GM03348 (cell line): ENCODE measurements around the gene LRRC27.

Source experiments
- DNase-seq: peaks from one replicate; pipeline ENCODE4 v3.0.0; 2012; ENCODE audit warnings: low spot score

Gene LRRC27

GRCh38 chr10:132357286-132358058 is 25.5 kb downstream of the LRRC27 start:
- no peak for DNase-seq

GRCh38 chr10:132359305-132360040 is 27.5 kb downstream of the LRRC27 start:
- no peak for DNase-seq

GRCh38 chr10:132360766-132361447 is 28.9 kb downstream of the LRRC27 start:
- peak; percentile 57 for DNase-seq

- DNase-seq = no peak
Measured at GRCh38 chr10:132361581-132362101, 29.6 kb downstream of the LRRC27 start.

GRCh38 chr10:132362151-132362611 is 30.2 kb downstream of the LRRC27 start:
- no peak for DNase-seq

DNA sequence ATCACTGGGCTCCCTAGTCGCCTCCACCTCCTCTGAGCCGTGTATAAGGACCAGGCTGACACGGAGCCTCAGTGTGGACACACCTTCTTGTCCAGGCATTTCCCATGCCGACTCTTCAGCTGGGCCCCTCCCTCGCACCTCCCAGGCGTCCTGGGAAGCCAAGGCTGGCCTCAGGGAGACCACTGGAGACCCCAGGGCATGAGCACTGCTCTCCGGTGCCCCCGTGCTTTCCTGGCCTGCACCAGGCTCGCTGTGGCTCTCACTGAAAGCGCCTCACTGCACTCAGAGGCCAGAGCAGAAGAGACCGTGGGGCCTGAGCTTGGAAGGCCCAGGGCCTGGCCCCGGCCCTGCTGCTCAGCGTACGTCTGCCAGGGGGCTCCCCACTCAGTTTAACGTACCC is 31.4 kb downstream of the LRRC27 start:
- DNase-seq = no peak

DNA sequence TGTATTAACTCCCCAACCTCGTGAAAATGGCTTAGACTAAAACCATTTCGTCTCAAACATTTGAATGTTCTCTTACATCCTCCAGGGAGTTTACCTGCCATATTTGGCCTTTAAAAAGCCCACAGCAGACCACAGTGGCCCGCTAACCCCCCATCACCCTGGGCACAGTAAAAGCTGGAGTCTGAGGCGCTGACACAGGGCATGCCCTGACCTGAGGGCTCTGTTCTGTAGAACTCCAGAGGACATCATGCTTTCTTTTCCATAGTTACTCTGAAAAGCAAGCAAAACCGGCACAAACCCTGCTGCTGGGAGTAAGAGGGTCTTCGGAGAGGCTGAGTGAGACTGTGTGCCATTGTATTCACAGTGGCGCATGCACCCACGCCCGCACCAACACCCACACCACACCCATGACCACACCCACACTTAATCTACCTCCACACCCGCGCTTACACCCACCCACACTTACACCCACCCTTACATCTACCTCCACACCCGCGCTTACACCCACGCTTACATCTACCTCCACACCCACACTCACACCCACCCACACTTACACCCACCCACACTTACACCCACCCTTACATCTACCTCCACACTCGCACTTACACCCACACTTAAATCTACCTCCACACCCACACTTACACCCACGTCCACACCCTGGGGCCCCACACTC is 32.1 kb downstream of the LRRC27 start:
- DNase-seq = peak; percentile 67

DNA sequence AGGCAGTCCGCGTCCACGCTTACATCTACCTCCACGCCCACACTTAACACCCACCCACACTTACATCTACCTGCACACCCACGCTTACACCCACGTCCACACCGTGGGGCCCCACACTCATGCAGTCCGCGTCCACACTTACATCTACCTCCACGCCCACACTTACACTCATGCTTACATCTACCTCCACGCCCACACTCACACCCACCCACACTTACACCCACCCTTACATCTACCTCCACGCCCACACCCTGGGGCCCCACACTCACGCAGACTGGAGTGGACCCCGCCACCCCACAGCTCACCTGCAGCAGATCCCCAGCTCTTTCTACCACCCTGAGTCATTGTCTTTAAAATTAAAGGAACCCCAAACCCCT is 32.6 kb downstream of the LRRC27 start:
- DNase-seq = no peak

DNA sequence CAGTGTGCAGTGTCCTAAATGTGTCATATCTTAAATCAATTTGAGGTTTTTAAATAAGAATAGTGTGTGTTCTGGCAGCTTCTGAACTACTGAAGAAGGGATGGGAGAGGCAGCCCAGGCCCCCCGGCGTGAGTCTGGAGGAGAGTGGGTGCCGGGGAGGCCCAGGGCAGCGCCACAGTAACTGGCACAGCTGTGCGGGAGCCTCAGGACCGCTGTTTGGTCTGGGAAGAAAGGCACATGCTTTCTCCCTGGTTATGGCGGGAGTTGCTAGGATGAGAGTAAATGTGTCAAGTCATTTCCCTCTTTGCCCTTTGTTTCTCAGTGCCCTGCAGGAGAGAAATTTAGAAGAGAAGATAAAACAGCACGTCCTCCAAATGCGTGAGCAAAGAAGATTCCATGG is 33.1 kb downstream of the LRRC27 start:
- DNase-seq = no peak

GRCh38 chr10:132366006-132366405 is 34.0 kb downstream of the LRRC27 start:
- no peak for DNase-seq

DNA sequence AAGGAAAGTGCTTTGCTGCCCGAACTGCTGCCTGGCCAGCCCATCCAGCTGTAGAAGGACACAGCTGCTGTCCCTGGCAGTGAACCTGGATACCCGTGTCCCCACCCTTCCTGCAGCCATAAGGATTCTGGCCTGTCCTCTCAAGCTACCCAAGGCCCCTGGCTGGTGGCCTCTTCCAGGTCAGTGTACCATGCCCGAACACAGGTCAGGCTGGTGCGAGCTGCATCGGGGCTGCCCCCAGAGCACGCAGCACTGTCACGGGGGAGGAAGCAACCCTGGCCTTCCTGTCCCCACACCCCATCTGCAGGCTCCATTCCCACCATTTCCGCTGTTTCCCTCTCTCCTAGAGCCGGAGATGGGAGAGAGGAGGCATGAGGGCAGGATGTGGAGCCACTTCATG is 34.5 kb downstream of the LRRC27 start:
- DNase-seq = no peak

GRCh38 chr10:132368391-132368790 is 36.4 kb downstream of the LRRC27 start:
- DNase-seq = no peak

DNA sequence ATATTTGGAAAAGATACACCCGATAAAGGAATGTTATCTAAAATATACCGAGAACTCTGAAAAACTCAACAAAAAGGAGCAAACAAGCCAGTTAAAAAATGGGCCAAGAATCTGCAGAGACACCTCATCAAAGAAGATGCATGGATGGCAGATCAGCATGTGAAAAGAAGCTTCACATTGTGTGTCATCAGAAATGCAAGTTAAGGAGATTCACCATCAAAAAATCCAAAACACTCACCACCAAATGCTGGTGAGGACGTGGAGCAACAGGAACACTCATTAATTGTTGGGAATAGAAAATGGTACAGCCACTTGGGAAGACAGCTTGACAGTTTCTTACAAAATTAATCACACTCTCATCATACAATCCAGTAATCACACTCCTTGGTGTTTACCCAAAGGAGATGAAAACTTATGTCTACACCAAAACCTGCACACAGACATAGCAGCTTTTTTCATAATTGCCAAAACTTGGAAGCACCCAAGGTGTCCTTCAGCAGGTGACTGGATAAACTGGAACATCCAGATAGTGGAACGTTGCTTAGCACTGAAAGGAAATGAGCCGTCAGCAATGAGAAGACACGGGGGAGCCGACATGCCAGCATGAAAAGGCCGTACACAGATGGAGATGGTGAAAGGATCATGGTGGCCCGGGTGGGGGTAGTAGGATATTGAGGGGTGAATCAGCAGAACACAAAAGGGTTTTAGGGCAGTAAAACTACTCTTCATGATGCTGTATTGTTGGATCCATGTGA is 37.1 kb downstream of the LRRC27 start:
- peak; percentile 75 for DNase-seq

DNA sequence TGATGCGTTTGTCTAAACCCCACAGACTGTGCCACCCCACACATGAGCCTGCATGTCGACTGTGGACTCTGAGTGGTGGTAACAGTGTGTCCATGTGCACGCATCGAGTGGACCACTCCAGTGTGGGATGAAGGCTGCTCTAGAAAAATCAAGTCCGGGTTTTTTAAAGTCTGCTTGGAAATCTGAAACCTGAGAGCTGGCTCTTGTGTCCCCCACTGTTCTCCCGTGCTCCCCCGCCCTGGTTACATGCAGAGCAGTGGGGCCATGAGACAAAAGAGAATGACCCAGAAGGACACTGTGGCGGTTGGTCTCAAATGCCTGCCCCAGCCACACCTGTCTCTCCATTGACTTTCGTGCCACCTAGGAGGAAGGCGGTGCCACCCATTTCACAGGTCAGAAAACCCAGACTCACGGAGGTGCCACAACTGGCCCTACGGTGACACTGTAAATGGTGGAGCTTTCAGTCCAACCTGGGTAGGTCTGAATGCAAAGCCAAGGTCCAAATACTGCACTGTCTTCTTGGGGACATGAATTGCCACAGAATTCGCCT is 37.7 kb downstream of the LRRC27 start:
- no peak for DNase-seq

DNA sequence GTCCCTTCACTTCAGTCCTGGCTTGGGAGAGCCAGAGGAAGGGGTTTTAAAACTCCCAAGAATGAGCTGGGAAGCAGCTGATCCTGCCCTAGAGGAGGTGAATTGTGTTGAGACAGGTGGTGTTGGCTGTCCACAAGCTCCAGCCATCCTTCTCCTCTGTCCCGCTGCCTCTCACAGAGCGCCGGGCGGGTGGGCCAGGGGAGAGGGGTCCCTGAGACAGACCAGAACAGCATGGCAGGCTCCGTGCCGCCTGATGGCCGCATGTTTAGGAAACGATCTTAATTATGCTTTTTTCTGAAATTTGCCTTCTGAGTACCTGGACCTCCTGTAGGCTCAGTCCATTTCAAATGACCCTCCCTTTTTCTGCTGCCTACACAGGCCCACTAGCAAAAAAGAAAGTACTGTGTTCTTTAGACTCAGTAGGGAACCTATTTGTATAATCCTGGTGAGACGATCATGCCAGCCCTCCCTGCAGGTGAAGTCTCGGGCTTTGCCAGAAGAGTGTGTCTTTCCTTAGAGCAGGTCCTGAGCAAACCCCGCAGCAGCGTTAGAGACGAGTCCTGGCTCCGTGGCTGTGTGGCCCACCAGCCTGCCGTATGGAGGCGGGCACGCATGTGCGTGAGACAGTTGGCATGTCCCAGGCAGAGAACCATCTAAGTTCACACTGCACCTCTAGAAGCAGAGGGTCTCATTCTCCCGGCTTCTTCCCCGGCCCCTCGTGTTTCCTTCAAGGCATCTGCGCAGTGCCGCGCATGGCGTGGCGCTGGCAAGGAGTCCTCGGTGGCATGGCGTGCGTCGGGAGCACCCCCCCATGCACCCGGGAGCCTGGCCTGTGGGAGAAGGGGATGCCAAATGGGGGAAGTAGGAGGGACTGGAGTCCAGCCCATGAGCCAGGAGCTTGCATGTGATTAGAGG is 38.7 kb downstream of the LRRC27 start:
- DNase-seq = no peak

DNA sequence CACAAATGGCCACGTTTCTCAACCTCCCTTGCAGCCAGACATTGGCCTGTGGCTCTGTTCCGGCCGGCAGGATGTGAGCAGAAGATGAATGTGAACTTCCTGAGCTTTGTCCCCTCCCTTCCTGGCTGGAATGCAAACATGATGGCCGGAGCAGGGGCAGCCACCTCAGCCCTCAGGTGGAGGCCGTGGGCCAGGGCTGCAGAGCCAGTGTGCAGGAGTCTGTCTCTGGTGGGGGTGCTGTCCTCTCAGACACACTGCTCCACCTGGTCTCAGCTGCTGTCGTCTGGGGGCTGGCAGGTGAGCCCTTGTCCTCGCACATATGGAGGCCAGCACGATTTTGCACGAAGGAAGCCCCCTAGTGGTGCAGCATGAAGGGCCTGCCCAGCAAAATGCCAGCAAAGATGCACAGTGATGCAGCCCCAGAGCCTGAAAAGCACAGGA is 39.7 kb downstream of the LRRC27 start:
- DNase-seq = no peak

GRCh38 chr10:132372516-132373095 is 40.6 kb downstream of the LRRC27 start:
- DNase-seq = no peak

GRCh38 chr10:132373241-132373955 is 41.4 kb downstream of the LRRC27 start:
- DNase-seq = no peak

DNA sequence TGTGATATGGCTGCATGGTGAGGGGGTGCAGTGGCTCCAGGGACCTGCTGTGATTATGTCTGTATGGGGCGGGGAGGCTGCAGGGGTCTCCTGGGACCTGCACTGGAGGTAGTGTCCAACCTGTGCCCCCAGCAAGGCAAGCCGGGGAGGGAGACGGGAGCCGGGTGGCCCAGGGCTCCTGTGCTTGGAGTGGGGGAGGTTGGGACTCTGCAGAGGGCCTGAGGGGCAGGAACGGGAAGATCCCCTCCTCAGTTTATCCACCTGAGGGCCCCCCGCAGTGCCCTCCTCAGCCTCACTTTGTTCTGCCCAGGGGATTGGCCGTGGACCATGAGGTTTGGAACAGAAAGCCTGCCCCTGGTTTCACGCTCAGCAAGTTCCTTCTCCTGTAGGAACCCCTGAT is 42.2 kb downstream of the LRRC27 start:
- no peak for DNase-seq
